Smooth muscle cell (in vitro differentiated cells): Measurements from ENCODE around the gene IL1RAPL2. TPM values are rescaled to one million over a fixed set of nuclear protein-coding genes. Genes with fewer than 3 reads are reported as not detected.

Experiments
- DNase-seq: peaks from one replicate; lab custom pipeline; 2025; ENCODE audit not compliant: unreplicated experiment; lab: John Stamatoyannopoulos, UW
- H2AFZ ChIP-seq: fragments of 200-600 bp; sonication (generic); 2 replicates; pipeline ENCODE4 v1.6.0; 2016; ENCODE audit warnings: antibody characterized with exemption, low read depth, mild to moderate bottlenecking
- H3F3A ChIP-seq: fragments of 200-600 bp; sonication (generic); 2 replicates; pipeline ENCODE4 v1.6.0; 2017; ENCODE audit warnings: antibody characterized with exemption, low read depth
- H3K27ac ChIP-seq: fragments of 200-600 bp; sonication (generic); 2 replicates; pipeline ENCODE4 v1.5.1; 2016; ENCODE audit warnings: low read depth, mild to moderate bottlenecking
- H3K27me3 ChIP-seq: fragments of 200-600 bp; sonication (generic); 2 replicates; pipeline ENCODE4 v1.6.1; 2016; ENCODE audit warnings: low read depth, mild to moderate bottlenecking
- H3K36me3 ChIP-seq: fragments of 200-600 bp; sonication (generic); 2 replicates; pipeline ENCODE4 v1.5.1; 2016; ENCODE audit warnings: low read depth
- H3K4me1 ChIP-seq: fragments of 200-600 bp; sonication (generic); 2 replicates; pipeline ENCODE4 v1.5.1; 2016; ENCODE audit warnings: low read depth
- H3K4me2 ChIP-seq: fragments of 200-600 bp; sonication (generic); 2 replicates; pipeline ENCODE4 v1.6.0; 2016; ENCODE audit warnings: mild to moderate bottlenecking
- H3K4me3 ChIP-seq: fragments of 200-600 bp; sonication (generic); 2 replicates; pipeline ENCODE4 v1.5.1; 2016; ENCODE audit warnings: mild to moderate bottlenecking
- H3K79me2 ChIP-seq: fragments of 200-600 bp; sonication (generic); 2 replicates; pipeline ENCODE4 v1.6.0; 2016; ENCODE audit warnings: low read depth, mild to moderate bottlenecking
- H3K9ac ChIP-seq: fragments of 200-600 bp; sonication (generic); 2 replicates; pipeline ENCODE4 v1.6.0; 2016; ENCODE audit warnings: low read depth
- H3K9me3 ChIP-seq: fragments of 200-600 bp; sonication (generic); replicated peaks from 2 replicates; pipeline ENCODE4 v1.5.1; 2016; ENCODE audit warnings: low read depth
- H4K20me1 ChIP-seq: fragments of 200-600 bp; sonication (generic); 2 replicates; pipeline ENCODE4 v1.6.0; 2016; ENCODE audit warnings: low read depth
- WGBS: methylation state at CpG from one replicate; pipeline ENCODE4 v1.1.7; 2016; ENCODE audit warnings: low lambda C conversion rate; 5-methylcytosine and 5-hydroxymethylcytosine counted together
- polyA plus RNA-seq: library from polyadenylated mRNA; unstranded; fragments of >200 nt; fragmentation: Nextera tagmentation; extraction: Ambion mirVana; gene quantifications from 2 replicates; pipeline ENCODE4 v1.2.1, GENCODE V29; 2016
- total RNA-seq: library from RNA; depleted of rRNA; stranded (reverse); fragments of >200 nt; gene quantifications from 2 replicates; pipeline ENCODE4 v1.2.3, GENCODE V29; 2014
- TF ChIP-seq, protein P1 (sequence below): fragments of 200-600 bp; sonication (generic); IDR thresholded peaks from 2 replicates; pipeline ENCODE4 v1.5.1; 2017; ENCODE audit warnings: borderline replicate concordance, mild to moderate bottlenecking, antibody characterized with exemption; ENCODE audit not compliant: insufficient read depth, poor library complexity, severe bottlenecking

IL1RAPL2 gene
- total and polyA plus RNA-seq, 2 experiments from 2014 or later = not detected

DNA sequence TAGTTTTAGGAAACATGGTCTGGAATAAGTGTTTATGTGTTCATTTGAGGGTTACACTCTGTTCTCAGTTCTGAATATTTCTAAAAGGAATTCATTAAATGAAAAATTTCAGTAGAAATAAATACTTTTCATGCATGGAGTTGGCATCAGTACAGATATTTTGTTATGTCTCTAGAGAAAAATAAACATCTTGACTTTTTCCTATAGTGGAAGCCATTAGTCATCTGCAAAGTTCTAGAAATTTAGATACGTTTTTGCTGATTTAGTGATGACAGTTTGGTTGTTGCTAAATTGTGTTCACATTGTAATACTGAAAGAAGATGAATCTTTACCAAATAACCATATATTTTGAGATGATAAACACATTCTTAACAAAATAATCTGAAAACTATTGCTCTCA lies 922.7 kb downstream of the IL1RAPL2 start:
- Histone ChIP-seq H3K9ac (no peak overlapping the region), H3K9me3 (peaks cover 4% of the 10 kb centered on the region), H3F3A (no peaks in the 10 kb centered on the region), H3K4me2 (no peak overlapping the region), H3K4me1 (no peaks in the 10 kb centered on the region), H3K36me3 (no peaks in the 10 kb centered on the region), H3K4me3 (no peak overlapping the region), H3K27ac (no peak overlapping the region), H3K79me2 (no peaks in the 10 kb centered on the region), H2AFZ (no peak overlapping the region), H3K27me3 (no peaks in the 10 kb centered on the region), H4K20me1 (no peaks in the 10 kb centered on the region)
- DNase-seq = no peak
- 32% methylated on average over 1 of the region's 1 CpG for WGBS
- TF ChIP-seq, protein P1, sequence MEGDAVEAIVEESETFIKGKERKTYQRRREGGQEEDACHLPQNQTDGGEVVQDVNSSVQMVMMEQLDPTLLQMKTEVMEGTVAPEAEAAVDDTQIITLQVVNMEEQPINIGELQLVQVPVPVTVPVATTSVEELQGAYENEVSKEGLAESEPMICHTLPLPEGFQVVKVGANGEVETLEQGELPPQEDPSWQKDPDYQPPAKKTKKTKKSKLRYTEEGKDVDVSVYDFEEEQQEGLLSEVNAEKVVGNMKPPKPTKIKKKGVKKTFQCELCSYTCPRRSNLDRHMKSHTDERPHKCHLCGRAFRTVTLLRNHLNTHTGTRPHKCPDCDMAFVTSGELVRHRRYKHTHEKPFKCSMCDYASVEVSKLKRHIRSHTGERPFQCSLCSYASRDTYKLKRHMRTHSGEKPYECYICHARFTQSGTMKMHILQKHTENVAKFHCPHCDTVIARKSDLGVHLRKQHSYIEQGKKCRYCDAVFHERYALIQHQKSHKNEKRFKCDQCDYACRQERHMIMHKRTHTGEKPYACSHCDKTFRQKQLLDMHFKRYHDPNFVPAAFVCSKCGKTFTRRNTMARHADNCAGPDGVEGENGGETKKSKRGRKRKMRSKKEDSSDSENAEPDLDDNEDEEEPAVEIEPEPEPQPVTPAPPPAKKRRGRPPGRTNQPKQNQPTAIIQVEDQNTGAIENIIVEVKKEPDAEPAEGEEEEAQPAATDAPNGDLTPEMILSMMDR = no peak

DNA sequence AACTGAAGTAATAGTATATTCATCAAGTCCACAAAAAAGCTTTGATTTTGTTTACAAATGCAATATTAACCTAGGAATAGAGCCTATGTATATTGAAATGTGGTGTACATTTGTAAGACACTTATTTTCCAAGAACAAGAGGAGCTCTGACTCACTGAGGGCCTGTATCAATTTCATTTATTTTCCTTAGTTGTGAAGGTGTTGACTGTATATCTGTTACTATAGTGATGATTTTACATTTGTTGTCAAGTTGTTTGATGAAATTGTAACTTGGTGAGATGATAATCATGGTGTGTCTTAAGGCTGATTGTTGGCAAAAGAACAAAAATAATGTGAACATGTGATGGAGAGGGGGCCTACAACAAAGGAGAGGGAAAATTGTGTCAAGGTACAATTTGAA lies 929.4 kb downstream of the IL1RAPL2 start:
- Histone ChIP-seq H4K20me1 (no peaks in the 10 kb centered on the region), H3K4me2 (no peak overlapping the region), H3K4me1 (no peaks in the 10 kb centered on the region), H3K36me3 (no peaks in the 10 kb centered on the region), H3K9ac (no peak overlapping the region), H3F3A (no peaks in the 10 kb centered on the region), H3K27ac (no peak overlapping the region), H3K27me3 (no peaks in the 10 kb centered on the region), H2AFZ (no peak overlapping the region), H3K79me2 (no peaks in the 10 kb centered on the region), H3K9me3 (no peaks in the 10 kb centered on the region), H3K4me3 (no peak overlapping the region)
- TF ChIP-seq, protein P1 = no peak
- no peak for DNase-seq

DNA sequence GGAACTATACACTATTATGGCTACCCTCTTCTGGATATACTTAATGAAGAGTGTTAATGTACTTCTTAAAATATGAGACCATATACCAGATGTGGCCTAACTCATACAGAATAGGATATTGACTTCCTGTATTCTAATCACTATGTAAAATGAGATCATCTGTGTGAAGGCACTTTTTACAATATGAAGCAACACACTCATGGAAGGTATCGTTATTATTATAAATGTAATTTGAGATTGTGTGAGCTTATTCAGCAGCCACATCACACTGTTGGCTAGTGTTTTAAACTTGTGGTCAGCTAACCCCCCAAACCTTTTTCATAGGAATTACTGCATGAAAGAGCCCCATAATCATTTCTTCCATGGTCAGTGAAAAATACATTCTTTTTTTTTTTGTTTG lies 936.3 kb downstream of the IL1RAPL2 start:
- Histone ChIP-seq H3K4me2 (no peak overlapping the region), H3F3A (no peaks in the 10 kb centered on the region), H3K36me3 (no peaks in the 10 kb centered on the region), H3K4me3 (no peak overlapping the region), H3K9me3 (no peaks in the 10 kb centered on the region), H2AFZ (no peak overlapping the region), H3K4me1 (no peaks in the 10 kb centered on the region), H3K9ac (no peak overlapping the region), H3K27me3 (no peaks in the 10 kb centered on the region), H3K27ac (no peak overlapping the region), H3K79me2 (no peaks in the 10 kb centered on the region), H4K20me1 (no peaks in the 10 kb centered on the region)
- DNase-seq = no peak
- WGBS = 88% methylated on average over 1 of the region's 1 CpG
- TF ChIP-seq, protein P1 = no peak

DNA sequence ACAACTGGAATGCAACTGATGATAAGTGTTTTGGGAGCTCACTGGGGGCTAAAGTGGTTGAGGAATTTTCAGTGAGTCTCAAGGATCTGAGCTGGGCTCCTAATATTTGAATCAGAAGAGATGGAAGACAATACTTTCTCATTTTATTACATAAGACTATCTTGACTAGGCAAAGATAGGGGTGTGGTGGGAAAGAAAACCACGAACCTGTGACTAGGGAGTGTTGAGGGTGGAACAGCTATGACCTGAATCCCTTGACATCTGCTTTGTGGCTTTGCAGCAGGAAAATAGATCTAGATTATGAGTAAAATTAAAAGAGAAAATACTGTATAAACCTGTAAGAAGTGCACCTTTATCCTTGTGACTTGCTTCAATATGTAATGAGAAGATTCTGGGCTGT lies 949.6 kb downstream of the IL1RAPL2 start:
- no peak overlapping the region for H2AFZ ChIP-seq
- no peaks in the 10 kb centered on the region for H3F3A ChIP-seq
- no peaks in the 10 kb centered on the region for H3K79me2 ChIP-seq
- no peaks in the 10 kb centered on the region for H4K20me1 ChIP-seq
- no peak overlapping the region for H3K4me2 ChIP-seq
- H3K4me1 ChIP-seq = no peaks in the 10 kb centered on the region
- WGBS = 57% methylated on average over 1 of the region's 1 CpG
- no peaks in the 10 kb centered on the region for H3K36me3 ChIP-seq
- H3K9me3 ChIP-seq = peaks cover 3% of the 10 kb centered on the region
- H3K4me3 ChIP-seq = no peak overlapping the region
- no peaks in the 10 kb centered on the region for H3K27me3 ChIP-seq
- H3K9ac ChIP-seq = no peak overlapping the region
- TF ChIP-seq, protein P1 = no peak
- no peak for DNase-seq
- H3K27ac ChIP-seq = no peak overlapping the region
